COLO829 (cell line): ENCODE data around the gene TIGAR.

ENCODE experiments used
- DNase-seq: peaks from one replicate; pipeline ENCODE4 v3.0.0; 2012; ENCODE audit warnings: low spot score

The TIGAR gene

DNA sequence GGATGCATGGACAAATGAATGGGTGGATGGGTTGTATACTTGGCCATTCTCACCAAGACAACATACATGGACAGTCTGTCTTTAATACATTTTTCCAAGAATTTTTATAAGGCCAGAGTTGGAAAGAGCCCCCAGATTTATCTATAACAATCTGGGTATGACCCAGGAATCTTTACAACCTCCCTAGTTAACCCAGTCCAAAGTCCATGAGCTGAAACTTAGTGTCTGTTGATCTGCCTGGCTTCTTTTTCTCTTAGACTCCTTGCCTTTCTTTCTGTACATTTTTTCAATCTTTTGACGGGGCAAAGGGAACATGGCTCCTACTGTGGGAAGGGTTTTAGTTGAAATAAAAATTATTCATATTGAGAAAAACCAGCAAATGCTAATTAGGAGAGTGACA lies 57.8 kb downstream of the TIGAR start:
- DNase-seq: no peak

DNA sequence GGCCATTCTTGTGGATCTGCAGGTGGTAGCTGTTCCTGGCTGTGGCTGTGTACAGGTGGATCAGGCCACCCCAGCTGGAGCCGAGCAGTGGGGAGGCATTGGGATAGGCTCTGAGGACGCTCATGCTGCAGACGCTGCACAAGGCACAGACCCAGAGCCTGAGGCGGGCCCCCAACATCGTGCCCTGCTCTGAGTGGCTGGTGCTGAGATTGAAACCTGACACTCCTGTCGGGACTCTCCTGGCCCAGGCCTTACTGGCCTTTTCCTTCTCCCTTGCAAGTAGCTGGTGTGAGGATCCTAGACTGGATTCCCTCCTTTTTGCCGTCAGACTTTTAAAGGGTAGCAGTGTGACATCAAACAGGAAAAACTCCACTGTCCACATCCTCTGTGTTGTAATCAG lies 58.4 kb downstream of the TIGAR start, which contains the start of gene FGF23:
Gene FGF23 (minus strand): TSS at position 308 of the 400 bp plus-strand sequence. CDS start 130 bp downstream, at position 178.
- peak; percentile 17 for DNase-seq

DNA sequence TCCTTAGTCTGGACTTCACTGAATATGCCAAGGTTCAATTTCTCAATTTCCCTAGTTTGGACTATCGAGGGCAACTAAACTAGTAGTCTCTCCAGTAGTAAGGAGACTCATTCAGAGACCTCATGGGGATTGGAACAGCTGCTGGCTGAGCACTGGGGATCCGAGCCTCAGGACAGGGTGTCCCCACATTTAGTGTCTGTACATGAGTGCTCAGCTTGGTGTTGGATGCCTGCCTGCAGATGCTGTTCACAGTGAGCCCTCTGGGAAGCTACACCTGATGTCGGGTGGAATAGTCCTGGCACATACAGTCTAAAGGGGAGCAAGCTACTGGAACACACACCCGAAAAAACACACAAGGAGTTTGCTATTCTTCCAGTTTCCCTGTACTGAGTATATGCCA lies 59.3 kb downstream of the TIGAR start:
- DNase-seq: no peak

DNA sequence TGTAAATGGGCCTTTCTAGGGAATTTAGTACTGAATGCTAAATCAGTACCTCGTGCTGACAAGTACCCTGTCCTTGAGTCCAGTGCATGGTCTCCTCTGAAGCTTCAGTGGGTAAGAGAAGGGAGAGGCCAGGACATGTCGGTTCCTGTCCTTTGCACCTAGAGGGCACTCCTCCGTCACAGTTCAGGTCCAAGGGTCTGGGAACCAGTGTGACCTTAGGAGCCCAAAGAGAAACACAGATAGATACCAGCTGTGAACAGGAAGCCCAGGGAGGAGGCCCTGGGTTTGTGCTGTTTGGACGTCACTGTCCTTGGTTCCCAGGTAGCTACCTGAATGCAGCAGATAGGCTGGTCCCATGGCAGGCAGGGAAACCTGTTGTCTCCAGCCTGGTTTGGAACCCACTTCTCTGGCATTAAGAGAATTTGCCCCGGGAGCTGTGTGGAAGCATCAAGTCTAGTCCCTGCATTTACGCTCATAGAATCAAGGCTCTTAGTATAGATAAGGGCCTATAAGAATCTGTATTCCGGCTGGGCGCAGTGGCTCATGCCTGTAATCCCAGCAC lies 62.4 kb downstream of the TIGAR start:
- DNase-seq: no peak

DNA sequence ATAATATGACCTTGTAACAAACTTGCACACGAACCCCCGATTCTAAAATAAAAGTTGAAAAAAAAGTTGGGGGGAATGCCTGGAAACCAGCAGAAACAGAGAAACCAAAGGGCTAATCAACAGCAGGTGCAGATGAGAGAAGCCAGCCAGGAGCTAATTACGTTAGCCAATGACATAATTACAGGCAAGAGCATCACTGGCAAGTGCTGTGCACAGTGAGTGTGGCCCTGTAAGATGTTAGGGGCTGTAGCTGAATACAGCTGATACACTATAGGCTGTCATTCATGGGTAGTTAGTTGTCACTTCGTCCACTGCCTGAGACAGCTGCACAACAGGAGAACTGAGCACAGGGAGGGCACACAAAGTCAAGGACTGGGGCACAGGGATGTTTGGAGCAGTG lies 65.8 kb downstream of the TIGAR start:
- DNase-seq: no peak

DNA sequence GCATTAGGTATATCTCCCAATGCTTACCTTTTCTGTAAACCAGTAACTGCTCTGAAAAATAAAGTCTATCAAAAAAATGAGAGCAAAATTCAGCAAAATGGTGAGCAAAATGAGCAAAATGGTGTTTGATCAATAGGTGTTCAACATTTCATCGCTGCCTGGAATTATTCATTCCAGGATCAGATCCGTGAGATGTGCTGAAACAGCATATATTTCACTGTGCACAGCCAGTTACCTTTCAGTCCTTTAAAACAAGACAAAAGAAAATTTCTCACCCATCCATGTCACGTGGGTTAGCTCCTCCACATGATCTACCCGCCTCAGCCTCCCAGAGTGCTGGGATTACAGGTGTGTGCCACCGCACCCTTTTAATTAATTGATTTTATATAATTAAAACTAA lies 66.6 kb downstream of the TIGAR start:
- no peak for DNase-seq

DNA sequence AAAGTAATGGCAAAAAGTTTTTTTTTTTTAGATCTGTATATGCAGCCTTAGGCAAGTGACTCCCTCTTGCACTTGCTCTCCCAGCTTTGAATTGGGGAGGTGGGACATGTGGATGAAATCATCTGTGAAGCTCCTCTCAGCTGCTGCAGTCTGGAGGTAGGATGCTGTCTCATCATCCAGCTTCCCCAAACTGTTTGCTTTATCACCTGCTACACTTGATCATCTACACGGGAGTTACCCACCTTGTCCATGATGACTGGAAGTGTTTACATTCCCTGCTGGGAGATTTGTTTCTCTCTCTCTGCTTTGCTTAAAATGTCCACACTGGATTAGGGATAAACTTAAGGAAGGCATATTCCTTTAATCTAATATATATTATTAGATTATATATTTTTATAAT lies 67.0 kb downstream of the TIGAR start:
- DNase-seq: no peak

DNA sequence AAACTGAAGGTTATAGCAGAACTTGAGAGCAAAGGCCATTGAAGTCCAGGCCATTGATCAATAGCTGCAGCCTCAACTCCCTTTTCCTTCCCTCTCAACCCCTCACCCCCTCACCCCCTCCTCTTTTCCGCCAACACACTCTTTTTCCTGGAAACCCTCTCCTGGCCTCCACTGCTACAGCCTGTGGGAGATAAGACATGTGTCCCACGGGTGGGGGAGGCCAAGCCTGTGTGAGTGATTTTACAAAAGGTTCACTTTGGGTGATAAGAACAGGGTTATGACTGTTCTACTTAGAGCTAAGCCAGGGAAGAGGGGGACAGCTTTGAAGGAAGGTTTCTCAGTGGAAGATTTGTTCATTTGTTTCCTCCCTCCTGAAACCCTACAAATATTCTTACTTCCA lies 67.6 kb downstream of the TIGAR start:
- DNase-seq: no peak

DNA sequence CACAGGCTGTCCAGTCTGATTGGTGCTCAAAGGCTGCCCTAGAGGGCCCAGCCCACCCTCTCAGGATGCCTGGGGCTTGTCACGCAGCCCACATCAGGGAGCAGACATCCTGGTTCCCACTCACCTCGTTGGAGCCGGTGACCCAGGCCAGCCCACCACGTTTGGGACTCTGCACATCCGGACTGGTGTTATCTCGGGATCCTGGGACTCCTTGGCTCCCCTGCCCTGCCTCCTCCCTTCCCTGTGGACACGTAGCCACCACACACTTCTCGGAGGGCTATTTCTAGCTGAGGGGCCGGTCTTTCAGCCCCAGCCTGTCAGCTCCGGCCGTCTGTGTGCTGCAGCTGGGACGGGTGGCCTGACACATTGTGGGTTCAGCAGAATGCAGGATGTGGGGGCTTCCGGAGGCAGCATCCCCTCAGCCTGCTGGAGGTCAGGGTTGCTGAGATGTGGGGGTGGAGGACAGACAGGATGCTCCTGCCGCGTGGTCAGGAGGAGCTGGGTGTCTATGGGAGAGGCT lies 71.3 kb downstream of the TIGAR start:
- DNase-seq: no peak

DNA sequence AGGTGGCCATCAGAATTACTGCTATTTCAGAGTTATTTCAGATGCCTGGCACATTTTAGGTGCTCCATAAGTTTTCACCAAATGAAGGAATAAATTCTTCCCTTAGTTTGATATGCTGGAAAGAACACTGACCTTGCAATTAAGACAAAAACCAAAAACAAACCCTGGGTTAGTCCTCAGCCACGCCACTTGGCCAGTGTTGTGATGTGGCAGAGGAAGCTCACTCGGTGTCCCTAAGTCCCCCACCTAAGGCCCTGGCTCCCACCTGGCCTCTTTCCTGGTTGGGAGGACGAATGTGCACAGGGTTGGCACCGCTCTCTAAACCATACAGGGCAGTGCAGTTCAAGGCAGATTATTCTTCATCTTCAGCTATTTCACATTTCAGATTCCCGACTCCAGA lies 72.2 kb downstream of the TIGAR start:
- no peak for DNase-seq

DNA sequence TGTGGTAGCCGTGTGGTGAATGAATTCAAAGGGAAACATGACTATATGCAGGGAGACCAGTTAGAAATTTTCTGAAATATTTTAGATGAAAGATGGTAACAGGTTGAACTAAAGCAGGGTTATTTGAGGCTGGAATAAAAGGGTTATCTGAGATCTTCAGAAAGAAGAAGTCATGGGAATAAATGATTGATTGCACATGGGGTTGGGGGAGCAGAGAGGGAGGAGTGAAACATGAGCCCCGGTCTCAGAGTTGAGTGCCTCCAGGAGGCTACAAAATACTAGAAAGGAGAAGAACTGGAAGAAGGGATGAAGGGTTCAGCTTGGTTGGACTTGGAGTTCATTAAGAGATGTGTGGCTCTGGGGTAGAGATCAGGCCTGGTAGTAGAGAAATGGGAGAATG lies 74.8 kb downstream of the TIGAR start:
- no peak for DNase-seq

DNA sequence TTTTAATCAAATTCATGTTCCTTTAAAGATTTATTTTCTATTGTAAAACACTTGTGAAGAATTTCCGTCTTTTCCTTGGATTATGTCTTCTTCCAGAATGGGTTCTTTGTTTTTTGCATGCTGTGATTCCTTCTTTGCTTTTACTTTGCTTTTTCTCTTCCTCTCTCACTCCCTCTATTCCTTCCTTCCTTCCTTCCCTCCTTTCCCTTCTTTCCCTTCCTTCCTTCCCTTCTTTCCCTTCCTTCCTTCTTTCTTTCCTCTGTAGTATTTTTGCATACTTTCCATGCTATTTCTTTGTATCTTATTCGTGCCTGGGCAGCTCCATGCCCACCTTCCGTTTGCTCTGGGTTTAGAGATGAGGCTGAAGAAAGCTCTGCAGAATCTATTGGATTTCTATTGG lies 80.1 kb downstream of the TIGAR start:
- no peak for DNase-seq

DNA sequence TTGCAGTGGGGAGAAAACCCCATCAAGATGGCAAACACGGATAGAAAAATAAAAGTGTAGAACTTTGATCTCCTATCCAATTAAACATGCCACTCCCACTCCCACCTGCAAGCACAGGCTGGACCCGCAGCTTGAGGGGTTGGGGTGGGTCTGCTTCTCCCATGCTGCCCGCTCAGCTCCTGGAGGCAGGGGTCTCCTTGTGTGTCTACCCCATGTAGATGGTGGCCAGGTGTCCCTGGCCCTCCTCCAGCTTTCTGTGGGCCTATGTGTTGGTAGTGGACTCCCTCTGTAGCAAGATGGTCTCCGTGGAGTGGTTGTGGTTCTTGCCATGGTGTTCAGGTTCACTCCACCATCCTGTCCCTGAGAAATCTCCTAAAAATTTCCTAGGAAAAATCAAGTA lies 82.0 kb downstream of the TIGAR start:
- no peak for DNase-seq
